ENCODE results near the gene CCDC57.

Gene CCDC57

GRCh38 chr17:82235775-82236141, 23.1 kb upstream of the CCDC57 start:
- DNase-seq (ENCODE audit: low read depth): no peak

- DNase-seq (ENCODE audit: low read depth): no peak
These were observed 22.6 kb upstream of the CCDC57 start for GRCh38 chr17:82235056-82235774.

GRCh38 chr17:82234211-82235055, 21.8 kb upstream of the CCDC57 start:
- DNase-seq (ENCODE audit: low read depth): no peak

- no peak for DNase-seq (ENCODE audit: low read depth)
These were observed 20.5 kb upstream of the CCDC57 start for GRCh38 chr17:82232876-82233785.

- no peak for DNase-seq (ENCODE audit: low read depth)
These were observed 19.7 kb upstream of the CCDC57 start for GRCh38 chr17:82232322-82232820.

- no peak for DNase-seq (ENCODE audit: low read depth)
These were observed 19.1 kb upstream of the CCDC57 start for GRCh38 chr17:82231562-82232321.

GRCh38 chr17:82231312-82231561, 18.6 kb upstream of the CCDC57 start:
- no peak for DNase-seq (ENCODE audit: low read depth)

GRCh38 chr17:82230609-82231311, 18.1 kb upstream of the CCDC57 start:
- DNase-seq (ENCODE audit: low read depth): peak; percentile 67

- no peak for DNase-seq (ENCODE audit: low read depth)
These were observed 17.3 kb upstream of the CCDC57 start for GRCh38 chr17:82229698-82230608.

- no peak for DNase-seq (ENCODE audit: low read depth)
These were observed 16.4 kb upstream of the CCDC57 start, which contains the start of gene SLC16A3 for GRCh38 chr17:82228842-82229697. SLC16A3 (plus strand) TSS chr17:82229042; CDS start chr17:82236009, 6,967 bp downstream.

- no peak for DNase-seq (ENCODE audit: low read depth)
These were observed 15.7 kb upstream of the CCDC57 start for GRCh38 chr17:82228278-82228841.

GRCh38 chr17:82227629-82228277, 15.1 kb upstream of the CCDC57 start:
- DNase-seq (ENCODE audit: low read depth): no peak

- no peak for DNase-seq (ENCODE audit: low read depth)
These were observed 14.4 kb upstream of the CCDC57 start for GRCh38 chr17:82226809-82227628.

GRCh38 chr17:82226146-82226808, 13.6 kb upstream of the CCDC57 start:
- no peak for DNase-seq (ENCODE audit: low read depth)

GRCh38 chr17:82225368-82226029, 12.9 kb upstream of the CCDC57 start:
- no peak for DNase-seq (ENCODE audit: low read depth)

- DNase-seq (ENCODE audit: low read depth): no peak
These were observed 12.0 kb upstream of the CCDC57 start for GRCh38 chr17:82224666-82225065.
